Panc1 (cell line): Measurements from ENCODE around the gene USH1C. TPM values are rescaled to one million over a fixed set of nuclear protein-coding genes. Genes with fewer than 3 reads are reported as not detected.

Experiments used
- ATAC-seq: fragments of 200-7000 bp; cut with Tn5 transposase; 2 replicates; pipeline ENCODE4 v1.9.1; 2020; ENCODE audit warnings: mild to moderate bottlenecking, moderate library complexity
- BruUV-seq: library from RNA; stranded (reverse); fragments of 400-500 nt; replicated peaks from 2 replicates; lab custom pipeline; 2021; lab: Mats Ljungman, UMichigan
- CTCF ChIA-PET: fragments of 300-600 bp; sonication (Branson Sonifier 250); formaldehyde crosslinking; loops from one replicate; lab custom pipeline; 2022; ENCODE audit warnings: antibody characterized with exemption; lab: Charles Lee
- POLR2A ChIA-PET: fragments of 300-600 bp; sonication (Branson Sonifier 250); formaldehyde crosslinking; loops from one replicate; lab custom pipeline; 2022; ENCODE audit warnings: antibody characterized with exemption; lab: Charles Lee
- DNase-seq: peaks from one replicate; pipeline ENCODE4 v3.0.0-alpha.2; 2010; ENCODE audit warnings: low read depth, low spot score
- H3K27ac ChIP-seq: 2 replicates; pipeline ENCODE4 v1.5.1; 2011; ENCODE audit warnings: mild to moderate bottlenecking, low read length, inconsistent platforms
- H3K27me3 ChIP-seq: fragments of 200-500 bp; sonication (Bioruptor generic); 2 replicates; pipeline ENCODE4 v1.6.0; 2014; ENCODE audit warnings: low read length, inconsistent platforms; ENCODE audit not compliant: control insufficient read depth, insufficient read depth
- H3K36me3 ChIP-seq: fragments of 200-500 bp; sonication (Bioruptor generic); 2 replicates; pipeline ENCODE4 v1.5.1; 2014; ENCODE audit warnings: inconsistent platforms, mild to moderate bottlenecking, low read length, moderate library complexity; ENCODE audit not compliant: control insufficient read depth, insufficient read depth
- H3K4me1 ChIP-seq: 2 replicates; pipeline ENCODE4 v1.5.1; 2011; ENCODE audit warnings: inconsistent platforms, mild to moderate bottlenecking, low read length, moderate library complexity; ENCODE audit not compliant: control insufficient read depth, insufficient read depth
- H3K4me3 ChIP-seq, 2 experiments: 2 replicates each; pipeline ENCODE4 v1.5.1; 2011 to 2012; ENCODE audit warnings: low read depth in 2 of 2, low read length in 2 of 2, mild to moderate bottlenecking in 2 of 2, inconsistent platforms in 1 of 2, moderate library complexity in 1 of 2
- H3K9me3 ChIP-seq: fragments of 200-500 bp; sonication (Bioruptor generic); 2 replicates; pipeline ENCODE4 v1.5.1; 2014; ENCODE audit warnings: low read depth, mild to moderate bottlenecking, inconsistent platforms, low read length, moderate library complexity; ENCODE audit not compliant: control insufficient read depth, insufficient read depth
- POLR2AphosphoS5 ChIP-seq: IDR thresholded peaks from 2 replicates; pipeline ENCODE4 v1.6.1; 2012; ENCODE audit warnings: mild to moderate bottlenecking, low read depth, low read length, moderate library complexity
- SIN3A ChIP-seq: IDR thresholded peaks from 2 replicates; pipeline ENCODE4 v1.6.1; 2012; ENCODE audit warnings: low read depth, mild to moderate bottlenecking, low read length, moderate library complexity, borderline replicate concordance; ENCODE audit not compliant: insufficient read depth
- TCF7L2 ChIP-seq: IDR thresholded peaks from 2 replicates; pipeline ENCODE4 v1.6.1; 2011; ENCODE audit warnings: mild to moderate bottlenecking, low read depth, low read length, inconsistent platforms
- in situ Hi-C: cut with HindIII; loops from 2 replicates; pipeline ENCODE4 v1.10.0; 2016; ENCODE audit warnings: low sequenced_read_pairs, low pct_unique_long_range_greater_than_20kb
- intact Hi-C: fragments of 100-400 bp; cut with micrococcal nuclease; formaldehyde crosslinking; loops from one replicate; pipeline ENCODE4 v1.10.0; 2022; ENCODE audit not compliant: unreplicated experiment
- total RNA-seq: library from RNA; stranded (reverse); gene quantifications from one replicate; pipeline ENCODE4 v1.2.1, GENCODE V29; 2021; ENCODE audit not compliant: unreplicated experiment
- TF ChIP-seq, protein P1 (sequence below): fragments of 450-650 bp; IDR thresholded peaks from 2 replicates; pipeline ENCODE4 v1.5.1; 2017; ENCODE audit warnings: mild to moderate bottlenecking
- TF ChIP-seq, protein P2 (sequence below), 2 experiments: IDR thresholded peaks; 2 replicates each; pipeline ENCODE4 v1.6.1; 2011 to 2012; ENCODE audit warnings: low read depth in 2 of 2, control low read depth in 1 of 2, low read length in 1 of 2, mild to moderate bottlenecking in 1 of 2, moderate library complexity in 1 of 2; ENCODE audit not compliant: insufficient read depth in 1 of 2

Gene USH1C
- total RNA-seq, 1 experiment from 2014 or later, result not detected

DNA sequence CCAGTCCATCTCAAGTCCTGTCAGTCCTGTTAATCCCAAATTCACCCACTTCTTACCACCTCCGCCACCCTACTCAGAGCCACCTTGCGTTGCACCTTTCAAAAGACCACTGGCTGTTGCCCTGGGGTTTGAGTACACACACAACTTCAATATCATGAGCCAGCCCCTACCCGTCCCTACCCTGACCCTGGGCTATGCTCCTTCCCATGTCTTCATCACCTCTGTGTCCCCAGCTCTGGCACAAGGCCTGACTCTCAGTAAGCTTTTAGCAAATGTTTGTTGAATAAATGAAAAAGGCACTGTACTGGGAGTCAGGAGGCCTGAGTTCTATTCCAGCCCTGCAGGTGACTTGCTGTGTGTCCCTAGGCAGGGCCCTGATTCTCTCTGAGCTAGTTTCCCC, 29.3 kb upstream of the USH1C start:
- ChIA-PET POLR2A (no interaction called here), CTCF (no interaction called here)
- no peak overlapping the region for H3K27ac ChIP-seq
- no peaks in the 10 kb centered on the region for H3K4me1 ChIP-seq
- TF ChIP-seq SIN3A, result no peak
- TF ChIP-seq POLR2AphosphoS5, result no peak
- TF ChIP-seq, protein P1, sequence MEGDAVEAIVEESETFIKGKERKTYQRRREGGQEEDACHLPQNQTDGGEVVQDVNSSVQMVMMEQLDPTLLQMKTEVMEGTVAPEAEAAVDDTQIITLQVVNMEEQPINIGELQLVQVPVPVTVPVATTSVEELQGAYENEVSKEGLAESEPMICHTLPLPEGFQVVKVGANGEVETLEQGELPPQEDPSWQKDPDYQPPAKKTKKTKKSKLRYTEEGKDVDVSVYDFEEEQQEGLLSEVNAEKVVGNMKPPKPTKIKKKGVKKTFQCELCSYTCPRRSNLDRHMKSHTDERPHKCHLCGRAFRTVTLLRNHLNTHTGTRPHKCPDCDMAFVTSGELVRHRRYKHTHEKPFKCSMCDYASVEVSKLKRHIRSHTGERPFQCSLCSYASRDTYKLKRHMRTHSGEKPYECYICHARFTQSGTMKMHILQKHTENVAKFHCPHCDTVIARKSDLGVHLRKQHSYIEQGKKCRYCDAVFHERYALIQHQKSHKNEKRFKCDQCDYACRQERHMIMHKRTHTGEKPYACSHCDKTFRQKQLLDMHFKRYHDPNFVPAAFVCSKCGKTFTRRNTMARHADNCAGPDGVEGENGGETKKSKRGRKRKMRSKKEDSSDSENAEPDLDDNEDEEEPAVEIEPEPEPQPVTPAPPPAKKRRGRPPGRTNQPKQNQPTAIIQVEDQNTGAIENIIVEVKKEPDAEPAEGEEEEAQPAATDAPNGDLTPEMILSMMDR, result no peak
- TF ChIP-seq, protein P2, sequence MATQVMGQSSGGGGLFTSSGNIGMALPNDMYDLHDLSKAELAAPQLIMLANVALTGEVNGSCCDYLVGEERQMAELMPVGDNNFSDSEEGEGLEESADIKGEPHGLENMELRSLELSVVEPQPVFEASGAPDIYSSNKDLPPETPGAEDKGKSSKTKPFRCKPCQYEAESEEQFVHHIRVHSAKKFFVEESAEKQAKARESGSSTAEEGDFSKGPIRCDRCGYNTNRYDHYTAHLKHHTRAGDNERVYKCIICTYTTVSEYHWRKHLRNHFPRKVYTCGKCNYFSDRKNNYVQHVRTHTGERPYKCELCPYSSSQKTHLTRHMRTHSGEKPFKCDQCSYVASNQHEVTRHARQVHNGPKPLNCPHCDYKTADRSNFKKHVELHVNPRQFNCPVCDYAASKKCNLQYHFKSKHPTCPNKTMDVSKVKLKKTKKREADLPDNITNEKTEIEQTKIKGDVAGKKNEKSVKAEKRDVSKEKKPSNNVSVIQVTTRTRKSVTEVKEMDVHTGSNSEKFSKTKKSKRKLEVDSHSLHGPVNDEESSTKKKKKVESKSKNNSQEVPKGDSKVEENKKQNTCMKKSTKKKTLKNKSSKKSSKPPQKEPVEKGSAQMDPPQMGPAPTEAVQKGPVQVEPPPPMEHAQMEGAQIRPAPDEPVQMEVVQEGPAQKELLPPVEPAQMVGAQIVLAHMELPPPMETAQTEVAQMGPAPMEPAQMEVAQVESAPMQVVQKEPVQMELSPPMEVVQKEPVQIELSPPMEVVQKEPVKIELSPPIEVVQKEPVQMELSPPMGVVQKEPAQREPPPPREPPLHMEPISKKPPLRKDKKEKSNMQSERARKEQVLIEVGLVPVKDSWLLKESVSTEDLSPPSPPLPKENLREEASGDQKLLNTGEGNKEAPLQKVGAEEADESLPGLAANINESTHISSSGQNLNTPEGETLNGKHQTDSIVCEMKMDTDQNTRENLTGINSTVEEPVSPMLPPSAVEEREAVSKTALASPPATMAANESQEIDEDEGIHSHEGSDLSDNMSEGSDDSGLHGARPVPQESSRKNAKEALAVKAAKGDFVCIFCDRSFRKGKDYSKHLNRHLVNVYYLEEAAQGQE (IDR thresholded peaks at IDR 0.05; ENCODE audit: insufficient read depth in 1 of 2, low read depth in 2 of 2, low read length in 1 of 2), result no peak
- TF ChIP-seq TCF7L2, result no peak
- ATAC-seq, result no peak
- in situ Hi-C loops, result no loop called here
- H3K9me3 ChIP-seq, result no peaks in the 10 kb centered on the region
- no peak for DNase-seq
- H3K36me3 ChIP-seq, result no peaks in the 10 kb centered on the region
- intact Hi-C loops, result no loop called here
- no peaks in the 10 kb centered on the region for H3K27me3 ChIP-seq
- BruUV-seq, result no TSS peak
- no peak overlapping the region for H3K4me3 ChIP-seq

- Histone ChIP-seq H3K4me1 (no peaks in the 10 kb centered on the region), H3K27me3 (no peaks in the 10 kb centered on the region), H3K9me3 (no peaks in the 10 kb centered on the region), H3K36me3 (no peaks in the 10 kb centered on the region), H3K4me3 (no peak overlapping the region), H3K27ac (no peak overlapping the region)
- ATAC-seq (no peak), DNase-seq (no peak)
- CTCF ChIA-PET, result no interaction called here
- BruUV-seq, result no TSS peak
- in situ Hi-C loops (no loop called here), intact Hi-C loops (no loop called here)
- POLR2A ChIA-PET, result no interaction called here
- TF ChIP-seq TCF7L2 (no peak), POLR2AphosphoS5 (no peak), SIN3A (no peak)
- TF ChIP-seq, protein P1, result no peak
- TF ChIP-seq, protein P2 (IDR thresholded peaks at IDR 0.05; ENCODE audit: insufficient read depth in 1 of 2, low read depth in 2 of 2, low read length in 1 of 2), result no peak
These were observed 28.7 kb upstream of the USH1C start for GRCh38 chr11:17572791-17573460.
